HG02870 (cell line): ENCODE measurements around the gene BSN.

Source experiments
- ATAC-seq: cut with Tn5 transposase; IDR thresholded peaks from one replicate; pipeline ENCODE4 v1.9.1; 2021; ENCODE audit warnings: mild to moderate bottlenecking, moderate library complexity; ENCODE audit not compliant: unreplicated experiment

Gene BSN

GRCh38 chr3:49711489-49711888, 157.2 kb downstream of the BSN start:
- ATAC-seq: no peak

- no peak for ATAC-seq
Observed at GRCh38 chr3:49712166-49712565, 157.9 kb downstream of the BSN start.

DNA sequence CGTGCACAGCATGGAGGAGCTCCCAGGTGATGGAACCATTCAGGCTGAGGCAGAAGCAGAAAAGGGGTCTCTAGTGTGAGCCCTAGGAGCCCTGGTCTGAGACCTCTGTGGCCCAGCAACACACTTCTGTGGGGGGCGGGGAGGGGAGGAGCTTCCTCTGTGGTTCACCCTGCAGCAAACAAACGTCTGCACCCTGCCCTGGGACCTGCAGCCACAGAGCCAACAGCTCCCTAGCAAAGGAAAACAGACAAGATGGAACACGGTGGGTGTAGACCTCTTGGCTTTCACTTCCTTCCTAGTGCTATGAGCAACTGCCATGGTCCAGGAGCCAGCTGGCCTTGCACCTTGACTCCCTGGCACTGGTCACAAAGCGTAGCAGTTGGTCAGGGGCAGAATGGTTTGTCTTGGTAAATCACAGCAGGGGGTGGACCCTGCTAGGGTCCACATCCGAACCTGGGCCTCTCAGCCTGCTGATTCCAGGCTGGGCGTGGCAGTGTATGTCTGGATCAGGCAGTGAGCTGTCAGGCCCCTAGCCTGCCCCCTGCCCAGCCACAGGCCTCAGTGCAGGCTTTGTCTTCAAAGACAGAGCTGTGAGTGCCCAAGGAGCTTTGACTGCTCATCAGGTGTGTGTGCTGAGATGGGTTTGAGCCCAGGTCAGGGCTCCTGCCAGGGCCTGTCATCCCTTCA, 158.5 kb downstream of the BSN start:
- no peak for ATAC-seq

- no peak for ATAC-seq
Observed at GRCh38 chr3:49713336-49714105, 159.2 kb downstream of the BSN start.

DNA sequence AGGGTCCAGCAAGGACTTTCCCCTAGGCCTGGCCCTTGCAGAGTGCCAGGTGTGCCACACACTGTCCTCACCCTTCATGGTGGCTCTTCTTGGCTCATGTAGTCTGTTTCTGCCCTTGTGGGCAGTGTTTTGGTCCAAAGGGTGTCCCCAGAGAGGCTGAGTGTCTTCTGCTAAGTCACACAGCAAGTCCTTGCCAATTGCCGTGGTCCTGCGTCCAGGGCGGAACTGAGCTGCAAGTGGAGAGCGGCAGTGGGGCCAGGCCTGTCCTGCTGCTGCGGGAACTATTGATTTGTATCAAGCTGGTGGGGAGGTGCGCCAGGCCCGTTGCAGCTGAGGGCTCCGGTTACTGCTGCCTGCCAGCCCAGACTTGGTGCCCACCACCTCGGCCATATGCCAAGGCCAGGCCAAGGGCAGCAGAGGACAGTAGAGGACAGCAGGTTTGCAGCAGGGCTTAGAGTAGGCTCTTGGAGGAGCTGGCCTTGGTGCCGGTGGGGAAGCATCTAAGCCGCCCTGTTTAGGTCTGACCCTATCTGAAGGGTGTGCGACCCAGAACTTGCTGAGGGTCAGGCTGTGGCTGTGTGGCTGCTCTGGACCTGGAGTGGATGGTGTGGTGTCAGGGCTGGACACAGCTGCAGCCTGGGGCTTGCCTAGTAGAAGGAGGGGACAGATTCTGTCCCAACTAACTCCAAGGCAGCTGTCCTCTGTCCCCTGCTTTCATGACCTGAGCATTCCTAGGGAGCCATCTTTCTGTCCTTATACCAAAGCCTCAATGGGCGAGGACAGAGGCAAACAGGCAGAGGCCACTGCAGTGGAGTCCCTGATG, 160.7 kb downstream of the BSN start:
- ATAC-seq: no peak

- no peak for ATAC-seq
Observed at GRCh38 chr3:49715611-49716121, 161.4 kb downstream of the BSN start.

DNA sequence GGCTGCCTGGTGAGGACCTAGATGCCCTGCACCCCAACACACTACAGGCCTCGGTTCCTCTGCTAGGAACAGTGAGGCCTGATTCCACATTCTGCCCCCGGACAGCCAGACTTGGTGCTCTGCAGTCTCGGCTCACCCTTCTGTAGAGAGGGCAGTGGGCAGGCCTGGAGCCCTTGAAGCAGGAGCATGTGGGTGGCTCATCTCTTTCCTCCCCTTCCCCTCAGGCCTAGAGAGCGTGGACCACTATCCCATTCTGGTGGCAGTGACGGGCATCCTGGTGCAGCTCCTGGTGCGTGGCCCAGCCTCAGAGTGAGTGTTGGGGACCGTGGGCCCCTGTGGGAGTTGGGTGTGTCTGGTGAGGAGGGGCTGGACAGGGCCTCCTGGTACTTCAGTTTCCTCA, 161.9 kb downstream of the BSN start:
- ATAC-seq: no peak

DNA sequence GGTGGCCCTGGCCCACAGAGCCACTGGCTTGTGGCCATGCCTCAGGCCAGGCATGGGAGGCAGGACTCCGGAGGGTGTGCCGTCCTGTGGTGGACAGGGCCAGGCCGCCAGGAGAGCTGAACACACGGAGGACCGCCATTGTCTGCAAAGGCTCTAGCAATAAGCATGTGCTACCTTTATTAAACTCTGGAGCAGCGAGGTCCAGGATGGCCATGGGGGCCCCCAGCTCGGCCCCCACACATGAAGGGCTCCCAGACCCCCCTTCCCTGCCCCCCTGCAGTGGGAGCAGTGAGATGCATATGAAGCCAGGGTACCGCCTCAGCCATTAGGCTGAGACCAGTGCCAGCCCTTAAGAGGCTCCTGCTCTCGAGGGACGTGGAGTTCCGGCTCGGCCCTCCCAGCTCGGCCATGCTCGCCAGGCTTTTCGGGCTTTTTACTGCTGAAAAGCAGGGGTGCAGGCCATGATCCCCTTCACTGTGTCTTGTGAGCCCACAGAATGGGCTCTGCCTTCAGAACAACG, 162.5 kb downstream of the BSN start:
- no peak for ATAC-seq

GRCh38 chr3:49717211-49717958, 163.1 kb downstream of the BSN start:
- ATAC-seq: no peak

DNA sequence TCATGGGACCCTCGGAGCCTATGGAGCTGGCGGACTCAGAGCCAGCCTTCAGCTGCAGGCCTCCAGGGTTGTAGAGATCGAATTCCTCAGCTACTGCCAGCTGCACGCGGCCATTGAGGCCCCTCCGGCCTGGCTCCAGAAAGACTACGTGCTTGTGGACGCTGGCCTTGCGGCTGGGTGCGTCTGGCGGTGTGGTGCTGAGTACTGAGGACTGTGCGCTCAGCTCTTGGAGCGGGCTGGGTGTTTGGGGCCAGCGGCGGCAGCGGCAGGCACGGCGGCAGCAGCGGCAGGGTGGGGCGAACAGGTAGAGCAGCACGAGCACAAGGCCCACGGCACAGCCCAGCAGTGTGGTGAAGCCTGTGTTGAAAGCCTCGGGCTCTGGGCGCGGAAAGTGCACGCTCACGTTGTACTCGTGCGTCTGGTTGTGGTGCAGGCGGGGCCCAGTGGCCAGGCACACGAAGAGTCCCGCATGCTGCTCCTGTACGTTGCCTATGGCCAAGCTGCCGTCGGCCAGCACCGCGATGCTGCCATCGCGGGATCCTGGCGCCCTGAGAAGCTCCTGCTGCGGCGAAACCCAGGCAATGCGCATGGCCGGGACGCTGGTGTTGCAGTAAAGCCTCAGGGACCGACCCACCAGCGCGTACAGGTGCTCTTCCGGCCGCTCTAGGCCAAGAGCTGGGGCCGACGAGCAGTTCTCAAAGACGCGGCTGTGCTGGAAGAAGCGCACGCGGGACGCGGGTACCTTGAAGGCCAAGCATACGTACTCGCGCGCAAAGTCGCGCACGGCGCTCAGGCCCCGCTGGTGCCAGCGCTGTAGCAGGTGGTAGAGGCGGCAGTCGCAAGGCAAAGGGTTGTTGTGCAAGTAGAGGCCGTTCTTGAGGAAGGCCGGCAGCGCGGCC, 163.9 kb downstream of the BSN start:
- ATAC-seq: no peak

DNA sequence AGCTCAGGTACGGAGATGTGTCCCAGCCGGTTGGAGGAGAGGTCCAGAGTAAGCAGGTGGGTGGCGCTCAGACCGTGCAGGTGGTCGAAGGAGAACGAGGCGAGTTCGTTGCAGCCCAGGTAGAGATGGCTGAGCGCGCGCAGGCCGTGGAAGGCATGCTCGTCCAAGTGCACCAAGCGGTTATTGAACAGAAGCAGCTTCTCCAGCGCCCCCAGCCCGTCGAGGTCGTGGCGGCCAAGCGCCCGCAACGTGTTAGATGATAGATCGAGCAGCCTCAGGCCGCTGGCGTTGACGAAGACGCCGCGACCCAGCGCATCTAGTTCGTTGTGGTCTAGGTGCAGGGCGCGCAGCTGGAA, 164.6 kb downstream of the BSN start:
- ATAC-seq: no peak

DNA sequence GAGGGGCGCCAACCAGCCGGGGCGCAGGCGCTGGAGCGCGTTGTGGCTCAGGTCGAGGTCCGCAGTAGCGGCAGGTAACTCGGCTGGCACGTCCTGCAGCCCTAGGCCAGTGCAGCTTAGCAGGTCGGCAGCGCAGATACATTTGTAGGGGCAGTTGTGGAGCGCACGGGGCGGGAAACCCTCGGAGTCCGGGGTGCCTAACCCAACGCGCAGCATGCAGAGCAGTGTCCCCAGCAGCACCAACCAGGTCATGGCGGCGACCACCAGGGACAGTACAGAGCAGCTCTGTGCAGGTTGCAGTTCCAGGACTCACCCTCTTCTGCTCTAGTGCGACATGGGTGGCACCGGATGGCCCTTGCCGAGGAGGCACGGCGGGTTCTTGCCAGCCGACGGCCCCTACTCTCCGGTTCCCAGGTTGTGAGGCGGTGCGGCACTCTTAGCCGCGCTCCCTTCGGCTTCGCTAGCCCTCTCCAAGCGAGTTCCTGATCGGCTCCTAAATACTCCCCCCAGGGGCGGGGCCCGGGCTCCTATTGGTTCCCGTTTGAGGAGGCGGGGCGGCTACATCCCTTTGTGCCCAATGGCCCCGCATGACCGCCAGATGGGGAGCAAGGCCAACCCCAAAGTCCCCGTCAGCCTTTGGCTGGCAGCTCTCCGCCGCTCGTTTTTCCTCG, 165.1 kb downstream of the BSN start, which contains the start of gene AMIGO3:
TSS of gene AMIGO3 (minus strand) at position 471 of the 671 bp plus-strand sequence. CDS start at position 252, 219 bp downstream.
- ATAC-seq: peak; percentile 50
